WTC11 (cell line): ENCODE measurements around the gene CKAP2L. TPM values are rescaled to one million over a fixed set of nuclear protein-coding genes. Genes with fewer than 3 reads are reported as not detected.

Source experiments
- ATAC-seq: fragments of 200-7000 bp; cut with Tn5 transposase; 2 replicates; pipeline ENCODE4 v1.10.0; 2021; ENCODE audit warnings: mild to moderate bottlenecking, moderate library complexity
- CTCF ChIA-PET: fragments of 300-600 bp; sonication (Branson Sonifier 250); formaldehyde crosslinking; loops from one replicate; lab custom pipeline; 2021; ENCODE audit warnings: antibody characterized with exemption; lab: Charles Lee
- POLR2A ChIA-PET: fragments of 350-600 bp; sonication (Branson Sonifier 250); formaldehyde crosslinking; loops from one replicate; lab custom pipeline; 2021; ENCODE audit warnings: antibody characterized with exemption; lab: Charles Lee
- DNase-seq: peaks from one replicate; pipeline ENCODE4 v3.0.0; 2021; ENCODE audit warnings: low spot score
- H3K27ac Mint-ChIP-seq: 2 replicates; pipeline ENCODE4 v1.8.0; 2021; ENCODE audit warnings: mixed read lengths
- H3K27me3 Mint-ChIP-seq: 2 replicates; pipeline ENCODE4 v1.8.0; 2021; ENCODE audit warnings: low read depth, mild to moderate bottlenecking, moderate library complexity, mixed read lengths
- H3K36me3 Mint-ChIP-seq: 2 replicates; pipeline ENCODE4 v1.8.0; 2021; ENCODE audit warnings: mixed read lengths
- H3K4me1 Mint-ChIP-seq: 2 replicates; pipeline ENCODE4 v1.8.0; 2022; ENCODE audit warnings: mixed read lengths
- H3K4me3 Mint-ChIP-seq: 2 replicates; pipeline ENCODE4 v1.8.0; 2021; ENCODE audit warnings: mild to moderate bottlenecking, moderate library complexity, mixed read lengths
- H3K9me3 Mint-ChIP-seq: 2 replicates; pipeline ENCODE4 v1.8.0; 2021; ENCODE audit warnings: mixed read lengths
- EMX1 ChIP-seq: fragments of 250-450 bp; sonication (Bioruptor Pico); IDR thresholded peaks from 2 replicates; pipeline ENCODE4 v1.8.0; 2021; ENCODE audit warnings: mild to moderate bottlenecking
- FOXJ3 ChIP-seq: sonication (generic); formaldehyde crosslinking; IDR thresholded peaks from 2 replicates; pipeline ENCODE4 v1.9.0; 2021; ENCODE audit warnings: missing genetic modification reagents, mild to moderate bottlenecking, borderline replicate concordance
- GABPB1 ChIP-seq: sonication (generic); formaldehyde crosslinking; IDR thresholded peaks from 2 replicates; pipeline ENCODE4 v1.8.1; 2023; ENCODE audit warnings: mild to moderate bottlenecking, missing genetic modification reagents
- GRHL2 ChIP-seq: fragments of 250-450 bp; sonication (Bioruptor Pico); IDR thresholded peaks from 2 replicates; pipeline ENCODE4 v1.8.0; 2022; ENCODE audit warnings: mild to moderate bottlenecking, moderate library complexity; ENCODE audit not compliant: insufficient replicate concordance, severe bottlenecking
- HMGA2 ChIP-seq: fragments of 250-450 bp; sonication (Bioruptor Pico); IDR thresholded peaks from 2 replicates; pipeline ENCODE4 v1.4.0; 2021; ENCODE audit warnings: mild to moderate bottlenecking, moderate library complexity
- IRF2 ChIP-seq: sonication (generic); formaldehyde crosslinking; IDR thresholded peaks from 2 replicates; pipeline ENCODE4 v1.8.0; 2022; ENCODE audit warnings: low read depth, missing genetic modification reagents, borderline replicate concordance
- KAT7 ChIP-seq: sonication (generic); formaldehyde crosslinking; IDR thresholded peaks from 2 replicates; pipeline ENCODE4 v1.8.1; 2023; ENCODE audit warnings: missing genetic modification reagents, mild to moderate bottlenecking, borderline replicate concordance
- NFATC4 ChIP-seq: fragments of 250-450 bp; sonication (Bioruptor Pico); IDR thresholded peaks from 2 replicates; pipeline ENCODE4 v1.9.0; 2021; ENCODE audit warnings: mild to moderate bottlenecking
- NFYB ChIP-seq: sonication (generic); formaldehyde crosslinking; conservative IDR thresholded peaks from 2 replicates; pipeline ENCODE4 v1.8.0; 2022; ENCODE audit warnings: low read depth, missing genetic modification reagents
- NR1H2 ChIP-seq: sonication (generic); formaldehyde crosslinking; IDR thresholded peaks from 2 replicates; pipeline ENCODE4 v1.9.0; 2021; ENCODE audit warnings: mild to moderate bottlenecking, moderate library complexity, missing genetic modification reagents
- PRRX2 ChIP-seq: fragments of 250-450 bp; sonication (Bioruptor Pico); IDR thresholded peaks from 2 replicates; pipeline ENCODE4 v1.8.0; 2021; ENCODE audit warnings: mild to moderate bottlenecking
- RORB ChIP-seq: fragments of 250-450 bp; sonication (Bioruptor Pico); IDR thresholded peaks from 2 replicates; pipeline ENCODE4 v1.9.0; 2021; ENCODE audit warnings: mild to moderate bottlenecking
- ZNF138 ChIP-seq: sonication (generic); formaldehyde crosslinking; conservative IDR thresholded peaks from 2 replicates; pipeline ENCODE4 v1.8.1; 2022; ENCODE audit warnings: mild to moderate bottlenecking, moderate library complexity, missing genetic modification reagents
- ZNF423 ChIP-seq: fragments of 250-450 bp; sonication (Bioruptor Pico); IDR thresholded peaks from 2 replicates; pipeline ENCODE4 v2.1.2; 2022; ENCODE audit warnings: mild to moderate bottlenecking, moderate library complexity
- total RNA-seq: library from RNA; stranded (reverse); gene quantifications from 3 replicates; pipeline ENCODE4 v1.2.3, GENCODE V29; 2021
- TF ChIP-seq, protein P1 (sequence below): sonication (generic); formaldehyde crosslinking; IDR thresholded peaks from 2 replicates; pipeline ENCODE4 v1.8.1; 2023; ENCODE audit warnings: mild to moderate bottlenecking, missing genetic modification reagents, borderline replicate concordance
- TF ChIP-seq, protein P2 (sequence below): sonication (generic); formaldehyde crosslinking; IDR thresholded peaks from 2 replicates; pipeline ENCODE4 v1.8.1; 2023; ENCODE audit warnings: mild to moderate bottlenecking, missing genetic modification reagents, moderate library complexity
- TF ChIP-seq, protein P3 (sequence below): sonication (generic); formaldehyde crosslinking; IDR thresholded peaks from 2 replicates; pipeline ENCODE4 v1.8.1; 2023; ENCODE audit warnings: mild to moderate bottlenecking, moderate library complexity, missing genetic modification reagents
- TF ChIP-seq, protein P4 (sequence below): sonication (generic); formaldehyde crosslinking; IDR thresholded peaks from 2 replicates; pipeline ENCODE4 v1.8.1; 2023; ENCODE audit warnings: mild to moderate bottlenecking, missing genetic modification reagents, moderate library complexity
- TF ChIP-seq, protein P5 (sequence below): fragments of 250-450 bp; sonication (Bioruptor Pico); IDR thresholded peaks from 2 replicates; pipeline ENCODE4 v1.9.0; 2021; ENCODE audit warnings: moderate library complexity, mild to moderate bottlenecking, inconsistent platforms, borderline replicate concordance
- TF ChIP-seq, protein P6 (sequence below): sonication (generic); formaldehyde crosslinking; IDR thresholded peaks from 2 replicates; pipeline ENCODE4 v1.8.1; 2023; ENCODE audit warnings: mild to moderate bottlenecking, missing genetic modification reagents

The CKAP2L gene
- total RNA-seq, 1 experiment from 2014 or later, result 25.6 TPM

DNA sequence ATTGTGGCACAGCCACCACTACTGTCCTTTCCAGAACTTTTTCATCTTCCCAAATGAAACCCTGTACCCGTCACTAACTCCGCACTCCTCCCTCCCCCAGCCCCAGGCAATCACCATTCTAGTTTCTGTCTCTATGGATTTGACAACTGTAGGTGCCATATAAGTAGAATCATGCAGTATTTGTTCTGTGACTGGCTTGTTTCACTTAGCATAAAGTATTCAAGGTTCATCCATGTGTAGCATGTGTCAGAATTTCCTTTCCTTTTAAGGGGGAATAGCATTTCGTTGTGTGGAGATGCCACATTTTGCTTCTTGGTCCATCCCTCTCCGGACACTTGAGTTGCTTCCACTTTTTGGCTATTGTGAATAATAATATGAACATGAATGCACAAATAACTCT, 842 bp upstream of the CKAP2L start:
- no peak overlapping the region for H3K27ac Mint-ChIP-seq
- no peak for TF ChIP-seq NFYB (CRISPR knock-in tag)
- TF ChIP-seq HMGA2 (CRISPR knock-in tag), result no peak
- no peak for TF ChIP-seq NFATC4 (CRISPR knock-in tag)
- TF ChIP-seq RORB, result no peak
- TF ChIP-seq ZNF423 (CRISPR knock-in tag), result no peak
- no peak for TF ChIP-seq PRRX2 (CRISPR knock-in tag)
- no peak for TF ChIP-seq NR1H2 (CRISPR knock-in tag)
- TF ChIP-seq, protein P1, sequence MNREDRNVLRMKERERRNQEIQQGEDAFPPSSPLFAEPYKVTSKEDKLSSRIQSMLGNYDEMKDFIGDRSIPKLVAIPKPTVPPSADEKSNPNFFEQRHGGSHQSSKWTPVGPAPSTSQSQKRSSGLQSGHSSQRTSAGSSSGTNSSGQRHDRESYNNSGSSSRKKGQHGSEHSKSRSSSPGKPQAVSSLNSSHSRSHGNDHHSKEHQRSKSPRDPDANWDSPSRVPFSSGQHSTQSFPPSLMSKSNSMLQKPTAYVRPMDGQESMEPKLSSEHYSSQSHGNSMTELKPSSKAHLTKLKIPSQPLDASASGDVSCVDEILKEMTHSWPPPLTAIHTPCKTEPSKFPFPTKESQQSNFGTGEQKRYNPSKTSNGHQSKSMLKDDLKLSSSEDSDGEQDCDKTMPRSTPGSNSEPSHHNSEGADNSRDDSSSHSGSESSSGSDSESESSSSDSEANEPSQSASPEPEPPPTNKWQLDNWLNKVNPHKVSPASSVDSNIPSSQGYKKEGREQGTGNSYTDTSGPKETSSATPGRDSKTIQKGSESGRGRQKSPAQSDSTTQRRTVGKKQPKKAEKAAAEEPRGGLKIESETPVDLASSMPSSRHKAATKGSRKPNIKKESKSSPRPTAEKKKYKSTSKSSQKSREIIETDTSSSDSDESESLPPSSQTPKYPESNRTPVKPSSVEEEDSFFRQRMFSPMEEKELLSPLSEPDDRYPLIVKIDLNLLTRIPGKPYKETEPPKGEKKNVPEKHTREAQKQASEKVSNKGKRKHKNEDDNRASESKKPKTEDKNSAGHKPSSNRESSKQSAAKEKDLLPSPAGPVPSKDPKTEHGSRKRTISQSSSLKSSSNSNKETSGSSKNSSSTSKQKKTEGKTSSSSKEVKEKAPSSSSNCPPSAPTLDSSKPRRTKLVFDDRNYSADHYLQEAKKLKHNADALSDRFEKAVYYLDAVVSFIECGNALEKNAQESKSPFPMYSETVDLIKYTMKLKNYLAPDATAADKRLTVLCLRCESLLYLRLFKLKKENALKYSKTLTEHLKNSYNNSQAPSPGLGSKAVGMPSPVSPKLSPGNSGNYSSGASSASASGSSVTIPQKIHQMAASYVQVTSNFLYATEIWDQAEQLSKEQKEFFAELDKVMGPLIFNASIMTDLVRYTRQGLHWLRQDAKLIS (CRISPR knock-in tag), result no peak
- TF ChIP-seq IRF2 (CRISPR knock-in tag), result no peak
- TF ChIP-seq, all 79 proteins: peak for 0
- CTCF ChIA-PET, result interaction anchor here (0.6 to 3.3 kb wide), 3 partner anchors 16 to 176 kb away, joined by 4 to 21 read pairs (median 17); no protein-coding TSS in a partner anchor
- no peaks in the 10 kb centered on the region for H3K9me3 Mint-ChIP-seq
- POLR2A ChIA-PET, result no interaction called here
- no peaks in the 10 kb centered on the region for H3K27me3 Mint-ChIP-seq
- DNase-seq, result no peak
- H3K36me3 Mint-ChIP-seq, result peaks cover 16% of the 10 kb centered on the region
- H3K4me1 Mint-ChIP-seq, result peaks cover 23% of the 10 kb centered on the region
- H3K4me3 Mint-ChIP-seq, result peak overlapping the region; percentile 97
- no peak for ATAC-seq

DNA sequence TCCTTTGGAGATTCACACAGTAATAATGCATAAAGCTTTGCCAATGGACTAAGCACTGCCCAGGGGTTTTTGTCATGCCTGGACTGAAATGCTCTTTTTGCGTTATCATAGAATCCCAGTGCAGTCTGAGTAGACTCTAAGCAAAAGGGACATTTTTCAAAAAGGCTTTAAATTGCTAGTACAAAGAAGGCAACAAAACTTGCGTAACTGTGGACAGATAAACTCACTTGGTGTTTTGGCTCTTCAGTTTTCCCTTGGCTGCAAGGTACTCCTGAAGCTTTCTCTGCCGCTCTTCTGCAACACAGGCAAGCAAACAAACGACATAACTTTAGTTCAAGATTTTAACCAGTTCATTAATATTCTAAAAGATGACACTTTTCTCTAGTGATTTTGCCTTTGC, 2.1 kb downstream of the CKAP2L start:
- Mint-ChIP-seq H3K36me3 (peaks cover 31% of the 10 kb centered on the region), H3K9me3 (no peaks in the 10 kb centered on the region), H3K4me1 (peaks cover 23% of the 10 kb centered on the region), H3K27ac (no peak overlapping the region), H3K27me3 (no peaks in the 10 kb centered on the region), H3K4me3 (no peak overlapping the region)
- ATAC-seq (no peak), DNase-seq (no peak)
- CTCF ChIA-PET, result interaction anchor here (0.8 to 3.3 kb wide), 3 partner anchors 123 to 179 kb away, joined by 3 to 17 read pairs (median 3); no protein-coding TSS in a partner anchor
- POLR2A ChIA-PET, result no interaction called here
- no peak for TF ChIP-seq GABPB1 (CRISPR knock-in tag)
- TF ChIP-seq, all 79 proteins: peak for 0

DNA sequence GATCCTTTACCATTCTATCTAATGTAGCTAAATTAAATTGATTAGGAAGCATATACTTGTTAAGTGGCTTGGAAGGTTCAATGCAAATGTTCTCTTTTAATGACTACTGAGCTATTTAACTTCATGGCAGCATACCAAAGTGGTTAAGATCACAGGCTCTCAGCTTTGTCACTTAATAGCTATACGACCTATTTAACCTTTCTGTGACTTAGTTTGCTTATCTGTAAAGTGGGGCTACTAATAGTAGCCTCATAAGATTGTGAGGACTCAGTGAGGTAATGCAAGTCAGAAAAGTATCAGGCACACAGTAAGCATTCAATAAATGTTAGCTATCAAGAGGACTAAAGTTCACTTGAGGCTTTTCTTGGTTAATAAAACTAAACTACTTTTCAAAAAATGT, 4.3 kb downstream of the CKAP2L start:
- H3K36me3 Mint-ChIP-seq, result peaks cover 50% of the 10 kb centered on the region
- ATAC-seq (no peak), DNase-seq (no peak)
- no peak overlapping the region for H3K27ac Mint-ChIP-seq
- H3K4me1 Mint-ChIP-seq, result peaks cover 18% of the 10 kb centered on the region
- no peaks in the 10 kb centered on the region for H3K9me3 Mint-ChIP-seq
- no peak overlapping the region for H3K4me3 Mint-ChIP-seq
- H3K27me3 Mint-ChIP-seq, result no peaks in the 10 kb centered on the region
- ChIA-PET CTCF (interaction anchor here (0.8 to 1.5 kb wide), 3 partner anchors 11 to 181 kb away, joined by 3 to 4 read pairs (median 4); no protein-coding TSS in a partner anchor), POLR2A (no interaction called here)
- TF ChIP-seq, protein P2, sequence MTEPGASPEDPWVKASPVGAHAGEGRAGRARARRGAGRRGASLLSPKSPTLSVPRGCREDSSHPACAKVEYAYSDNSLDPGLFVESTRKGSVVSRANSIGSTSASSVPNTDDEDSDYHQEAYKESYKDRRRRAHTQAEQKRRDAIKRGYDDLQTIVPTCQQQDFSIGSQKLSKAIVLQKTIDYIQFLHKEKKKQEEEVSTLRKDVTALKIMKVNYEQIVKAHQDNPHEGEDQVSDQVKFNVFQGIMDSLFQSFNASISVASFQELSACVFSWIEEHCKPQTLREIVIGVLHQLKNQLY, result no peak
- TF ChIP-seq, protein P3, sequence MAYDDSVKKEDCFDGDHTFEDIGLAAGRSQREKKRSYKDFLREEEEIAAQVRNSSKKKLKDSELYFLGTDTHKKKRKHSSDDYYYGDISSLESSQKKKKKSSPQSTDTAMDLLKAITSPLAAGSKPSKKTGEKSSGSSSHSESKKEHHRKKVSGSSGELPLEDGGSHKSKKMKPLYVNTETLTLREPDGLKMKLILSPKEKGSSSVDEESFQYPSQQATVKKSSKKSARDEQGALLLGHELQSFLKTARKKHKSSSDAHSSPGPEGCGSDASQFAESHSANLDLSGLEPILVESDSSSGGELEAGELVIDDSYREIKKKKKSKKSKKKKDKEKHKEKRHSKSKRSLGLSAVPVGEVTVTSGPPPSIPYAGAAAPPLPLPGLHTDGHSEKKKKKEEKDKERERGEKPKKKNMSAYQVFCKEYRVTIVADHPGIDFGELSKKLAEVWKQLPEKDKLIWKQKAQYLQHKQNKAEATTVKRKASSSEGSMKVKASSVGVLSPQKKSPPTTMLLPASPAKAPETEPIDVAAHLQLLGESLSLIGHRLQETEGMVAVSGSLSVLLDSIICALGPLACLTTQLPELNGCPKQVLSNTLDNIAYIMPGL, result no peak
- no peak for TF ChIP-seq FOXJ3
- TF ChIP-seq, protein P4, sequence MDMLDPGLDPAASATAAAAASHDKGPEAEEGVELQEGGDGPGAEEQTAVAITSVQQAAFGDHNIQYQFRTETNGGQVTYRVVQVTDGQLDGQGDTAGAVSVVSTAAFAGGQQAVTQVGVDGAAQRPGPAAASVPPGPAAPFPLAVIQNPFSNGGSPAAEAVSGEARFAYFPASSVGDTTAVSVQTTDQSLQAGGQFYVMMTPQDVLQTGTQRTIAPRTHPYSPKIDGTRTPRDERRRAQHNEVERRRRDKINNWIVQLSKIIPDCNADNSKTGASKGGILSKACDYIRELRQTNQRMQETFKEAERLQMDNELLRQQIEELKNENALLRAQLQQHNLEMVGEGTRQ (CRISPR knock-in tag), result no peak
- TF ChIP-seq, protein P5, sequence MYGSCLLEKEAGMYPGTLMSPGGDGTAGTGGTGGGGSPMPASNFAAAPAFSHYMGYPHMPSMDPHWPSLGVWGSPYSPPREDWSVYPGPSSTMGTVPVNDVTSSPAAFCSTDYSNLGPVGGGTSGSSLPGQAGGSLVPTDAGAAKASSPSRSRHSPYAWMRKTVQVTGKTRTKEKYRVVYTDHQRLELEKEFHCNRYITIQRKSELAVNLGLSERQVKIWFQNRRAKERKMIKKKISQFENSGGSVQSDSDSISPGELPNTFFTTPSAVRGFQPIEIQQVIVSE, result no peak
- TF ChIP-seq, protein P6, sequence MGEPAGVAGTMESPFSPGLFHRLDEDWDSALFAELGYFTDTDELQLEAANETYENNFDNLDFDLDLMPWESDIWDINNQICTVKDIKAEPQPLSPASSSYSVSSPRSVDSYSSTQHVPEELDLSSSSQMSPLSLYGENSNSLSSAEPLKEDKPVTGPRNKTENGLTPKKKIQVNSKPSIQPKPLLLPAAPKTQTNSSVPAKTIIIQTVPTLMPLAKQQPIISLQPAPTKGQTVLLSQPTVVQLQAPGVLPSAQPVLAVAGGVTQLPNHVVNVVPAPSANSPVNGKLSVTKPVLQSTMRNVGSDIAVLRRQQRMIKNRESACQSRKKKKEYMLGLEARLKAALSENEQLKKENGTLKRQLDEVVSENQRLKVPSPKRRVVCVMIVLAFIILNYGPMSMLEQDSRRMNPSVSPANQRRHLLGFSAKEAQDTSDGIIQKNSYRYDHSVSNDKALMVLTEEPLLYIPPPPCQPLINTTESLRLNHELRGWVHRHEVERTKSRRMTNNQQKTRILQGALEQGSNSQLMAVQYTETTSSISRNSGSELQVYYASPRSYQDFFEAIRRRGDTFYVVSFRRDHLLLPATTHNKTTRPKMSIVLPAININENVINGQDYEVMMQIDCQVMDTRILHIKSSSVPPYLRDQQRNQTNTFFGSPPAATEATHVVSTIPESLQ, result no peak
- no peak for TF ChIP-seq RORB
- no peak for TF ChIP-seq ZNF138 (CRISPR knock-in tag)
- no peak for TF ChIP-seq KAT7 (CRISPR knock-in tag)
- TF ChIP-seq EMX1 (CRISPR knock-in tag), result no peak
- TF ChIP-seq GRHL2 (CRISPR knock-in tag), result no peak
